Endothelial cell of umbilical vein (primary cell): ENCODE measurements around the gene DNAJB1. TPM values are rescaled to one million over a fixed set of nuclear protein-coding genes. Genes with fewer than 3 reads are reported as not detected.

Experiments
- BruUV-seq: library from RNA; stranded (reverse); fragments of 400-500 nt; replicated peaks from 2 replicates; lab custom pipeline; 2021; lab: Mats Ljungman, UMichigan
- CTCF ChIA-PET: fragments of 300-600, 350-600 bp; sonication (Branson Sonifier 250); formaldehyde crosslinking; loops from one replicate; lab custom pipeline; 2021; ENCODE audit warnings: antibody characterized with exemption, inconsistent platforms; lab: Charles Lee
- POLR2A ChIA-PET: fragments of 300-600, 350-600 bp; sonication (Branson Sonifier 250); formaldehyde crosslinking; loops from one replicate; lab custom pipeline; 2021; ENCODE audit warnings: antibody characterized with exemption, inconsistent platforms; lab: Charles Lee
- DNase-seq: peaks from one replicate; pipeline ENCODE4 v3.0.0-alpha.2; 2011; ENCODE audit warnings: low read depth, low spot score
- FAIRE-seq: peaks from 2 replicates; lab custom pipeline; 2011; peaks lifted over from hg19 to GRCh38; lab: Jason Lieb, UNC
- H2AFZ ChIP-seq: 2 replicates; pipeline ENCODE4 v1.6.0; 2012; ENCODE audit warnings: low read depth, low read length, control low read depth, inconsistent platforms
- H3K27ac ChIP-seq: 2 replicates; pipeline ENCODE4 v1.5.1; 2011; ENCODE audit warnings: low read depth, mild to moderate bottlenecking, control low read depth, low read length, moderate library complexity; ENCODE audit not compliant: insufficient read depth
- H3K27me3 ChIP-seq, 2 experiments: 2 replicates each; pipeline versions ENCODE4 v1.6.0 to v1.6.1; 2011; ENCODE audit warnings: low read length in 2 of 2, mixed read lengths in 1 of 2; ENCODE audit not compliant: control insufficient read depth in 2 of 2, insufficient read depth in 2 of 2
- H3K36me3 ChIP-seq, 2 experiments: 2 replicates in 1 of 2; 3 replicates in 1 of 2; pipeline ENCODE4 v1.5.1; 2011; ENCODE audit warnings: low read length in 2 of 2, mild to moderate bottlenecking in 1 of 2, moderate library complexity in 1 of 2; ENCODE audit not compliant: control insufficient read depth in 2 of 2, insufficient read depth in 2 of 2; ENCODE audit errors: extremely low read depth in 1 of 2
- H3K4me1 ChIP-seq: 3 replicates; pipeline ENCODE4 v1.5.1; 2011; ENCODE audit warnings: mild to moderate bottlenecking, low read length; ENCODE audit not compliant: control insufficient read depth, insufficient read depth; ENCODE audit errors: extremely low read depth
- H3K4me2 ChIP-seq: 2 replicates; pipeline ENCODE4 v1.6.1; 2011; ENCODE audit warnings: low read length, control low read depth, mixed read lengths; ENCODE audit not compliant: insufficient read depth
- H3K4me3 ChIP-seq, 3 experiments: fragments of 200-600 bp in 1 of 3; sonication (generic), shearing (Covaris generic) in 1 of 3; replicated peaks in 1 of 3; 2 replicates each; pipeline ENCODE4 v1.5.1; 2011 to 2016; ENCODE audit warnings: control low read depth in 3 of 3, low read length in 3 of 3, mild to moderate bottlenecking in 2 of 3, inconsistent platforms in 1 of 3, low read depth in 1 of 3, moderate library complexity in 1 of 3; ENCODE audit not compliant: insufficient read depth in 1 of 3
- H3K79me2 ChIP-seq: 2 replicates; pipeline ENCODE4 v1.6.0; 2012; ENCODE audit warnings: low read length, inconsistent platforms; ENCODE audit not compliant: control insufficient read depth, insufficient read depth
- H3K9ac ChIP-seq: replicated peaks from 2 replicates; pipeline ENCODE3; 2011; ENCODE audit warnings: low read length, control low read depth; ENCODE audit not compliant: insufficient read depth; ENCODE audit errors: extremely low read depth
- H3K9me1 ChIP-seq: replicated peaks from 3 replicates; pipeline ENCODE4 v1.6.0; 2011; ENCODE audit warnings: mild to moderate bottlenecking, low read length; ENCODE audit not compliant: control insufficient read depth, insufficient read depth; ENCODE audit errors: extremely low read depth
- H3K9me3 ChIP-seq: replicated peaks from 2 replicates; pipeline ENCODE4 v1.5.1; 2012; ENCODE audit warnings: low read length, inconsistent platforms; ENCODE audit not compliant: control insufficient read depth, insufficient read depth
- H4K20me1 ChIP-seq: replicated peaks from 2 replicates; pipeline ENCODE3; 2011; ENCODE audit warnings: mild to moderate bottlenecking, low read length; ENCODE audit not compliant: control insufficient read depth, insufficient read depth; ENCODE audit errors: extremely low read depth
- EZH2 ChIP-seq: IDR thresholded peaks from 2 replicates; pipeline ENCODE4 v1.6.1; 2012; ENCODE audit warnings: borderline replicate concordance, low read depth, mild to moderate bottlenecking, moderate library complexity, low read length, inconsistent platforms; ENCODE audit not compliant: severe bottlenecking
- FOS ChIP-seq: IDR thresholded peaks from 2 replicates; pipeline ENCODE4 v1.6.1; 2011; ENCODE audit warnings: mild to moderate bottlenecking, low read length, moderate library complexity, borderline replicate concordance; ENCODE audit not compliant: insufficient read depth
- GATA2 ChIP-seq: IDR thresholded peaks from 2 replicates; pipeline ENCODE4 v1.7.0; 2011; ENCODE audit warnings: low read depth, mild to moderate bottlenecking, moderate library complexity, mixed read lengths, low read length; ENCODE audit not compliant: insufficient read length, insufficient read depth
- JUN ChIP-seq: IDR thresholded peaks from 2 replicates; pipeline ENCODE4 v1.6.1; 2011; ENCODE audit warnings: borderline replicate concordance, low read depth; ENCODE audit not compliant: insufficient read length, insufficient read depth
- MAX ChIP-seq: IDR thresholded peaks from 2 replicates; pipeline ENCODE4 v1.6.1; 2011; ENCODE audit not compliant: insufficient read depth, insufficient read length
- MYC ChIP-seq: IDR thresholded peaks from one replicate; pipeline ENCODE4 v1.6.1; 2011; ENCODE audit warnings: mild to moderate bottlenecking, low read depth, low read length
- POLR2A ChIP-seq: IDR thresholded peaks from 2 replicates; pipeline ENCODE4 v1.6.1; 2012; ENCODE audit warnings: low read depth, mild to moderate bottlenecking, control low read depth, low read length
- POLR2AphosphoS5 ChIP-seq: IDR thresholded peaks from 2 replicates; pipeline ENCODE4 v1.6.1; 2012; ENCODE audit warnings: low read depth, mild to moderate bottlenecking, control low read depth, low read length, moderate library complexity; ENCODE audit not compliant: insufficient read depth
- dilution Hi-C: fragments of 300-500 bp; cut with MboI; formaldehyde crosslinking; loops from one replicate; pipeline ENCODE4 v1.15.0; 2019; ENCODE audit warnings: low sequenced_read_pairs; ENCODE audit not compliant: extremely low pct_ligation_motif_present
- intact Hi-C: fragments of 100-400 bp; cut with micrococcal nuclease; formaldehyde crosslinking; loops from one replicate; pipeline ENCODE4 v1.10.0; 2022
- polyA plus RNA-seq, 4 experiments: library from polyadenylated mRNA; depleted of rRNA in 3 of 4; stranded (reverse) in 3 of 4; unstranded in 1 of 4; fragments of >200 nt; gene quantifications; 2 replicates each; pipeline versions ENCODE4 v1.2.1 to v1.2.3, GENCODE V29; 2011 to 2012; ENCODE audit warnings: missing spikeins in 1 of 4
- total RNA-seq: library from RNA; stranded (reverse); gene quantifications from 2 replicates; pipeline ENCODE4 v1.2.3, GENCODE V29; 2021
- TF ChIP-seq, protein P1 (sequence below), 2 donors: IDR thresholded peaks; 1 replicate in 1 of 2; 2 replicates in 1 of 2; pipeline ENCODE4 v1.5.1; 2011; ENCODE audit warnings: low read length in 2 of 2, mild to moderate bottlenecking in 2 of 2, moderate library complexity in 2 of 2, control low read depth in 1 of 2, inconsistent platforms in 1 of 2, low read depth in 1 of 2; ENCODE audit not compliant: insufficient read depth in 1 of 2; ENCODE audit errors: extremely low read depth in 1 of 2

The DNAJB1 gene
- total and polyA plus RNA-seq, 2 donors (not counting 3 experiments of a cell fraction or from before 2014, with no cell fraction given), result 58.6 to 59.8 TPM

DNA sequence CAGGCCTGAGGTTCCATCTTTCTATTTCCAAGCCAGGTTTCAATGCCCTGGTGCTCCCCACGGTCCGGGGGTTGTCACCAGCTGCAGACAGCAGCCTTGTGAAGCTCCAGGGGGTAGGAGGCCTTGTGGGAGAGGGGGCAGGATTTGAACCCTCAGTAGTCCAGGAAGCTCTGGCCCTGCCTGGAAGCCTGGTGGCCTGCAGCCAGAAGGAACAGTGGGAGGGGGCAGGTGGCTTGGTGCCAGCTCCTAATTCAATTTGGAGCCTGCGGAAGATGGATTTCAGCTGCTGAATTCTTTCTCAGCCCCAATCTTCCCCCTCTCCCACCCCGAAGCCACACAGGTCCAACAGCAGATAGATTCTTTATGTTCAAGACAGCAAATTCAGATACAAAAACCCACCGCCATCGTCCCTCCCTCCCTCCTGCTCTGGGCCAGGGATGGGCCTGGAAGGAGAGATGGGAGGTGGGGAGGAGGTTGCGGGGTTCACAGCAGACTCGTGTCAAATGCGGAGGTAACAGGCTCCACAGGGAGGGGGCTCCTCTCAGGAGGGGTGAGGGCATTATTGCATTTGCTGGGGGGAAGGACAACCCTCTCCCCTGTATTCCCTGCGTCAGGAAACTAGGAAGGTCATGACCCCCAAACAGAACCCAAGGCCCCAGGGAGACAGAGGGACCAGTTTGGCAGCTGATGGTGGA, 40.6 kb downstream of the DNAJB1 start:
- no peaks in the 10 kb centered on the region for H3K9me1 ChIP-seq
- H3K27ac ChIP-seq, result no peak overlapping the region
- no peak overlapping the region for H3K4me3 ChIP-seq
- ChIA-PET POLR2A (no interaction called here), CTCF (interaction anchor here (1.2 to 4.1 kb wide), 3 partner anchors 10 to 46 kb away, joined by 5 to 12 read pairs (median 6); partner anchors contain the start of gene DNAJB1)
- H3K4me1 ChIP-seq, result peaks cover 24% of the 10 kb centered on the region
- no peak overlapping the region for H2AFZ ChIP-seq
- dilution Hi-C loops, result no loop called here
- no peak for DNase-seq
- H3K4me2 ChIP-seq, result no peak overlapping the region
- TSS peak; percentile 75 for BruUV-seq
- no peak overlapping the region for H3K9ac ChIP-seq
- H3K9me3 ChIP-seq, result no peaks in the 10 kb centered on the region
- intact Hi-C loops, result loop anchor here (5.0 kb wide), 1 partner anchor 340 kb away; the partner anchor contains the start of gene ASF1B
- peaks cover 3 to 17% of the 10 kb centered on the region in 2 experiments for H3K36me3 ChIP-seq
- H3K27me3 ChIP-seq, result no peaks in the 10 kb centered on the region
- H4K20me1 ChIP-seq, result no peaks in the 10 kb centered on the region
- H3K79me2 ChIP-seq, result no peaks in the 10 kb centered on the region
- TF ChIP-seq EZH2 (no peak), FOS (no peak), GATA2 (no peak), JUN (no peak), MYC (no peak), POLR2A (no peak), MAX (no peak), POLR2AphosphoS5 (no peak)
- TF ChIP-seq, protein P1, sequence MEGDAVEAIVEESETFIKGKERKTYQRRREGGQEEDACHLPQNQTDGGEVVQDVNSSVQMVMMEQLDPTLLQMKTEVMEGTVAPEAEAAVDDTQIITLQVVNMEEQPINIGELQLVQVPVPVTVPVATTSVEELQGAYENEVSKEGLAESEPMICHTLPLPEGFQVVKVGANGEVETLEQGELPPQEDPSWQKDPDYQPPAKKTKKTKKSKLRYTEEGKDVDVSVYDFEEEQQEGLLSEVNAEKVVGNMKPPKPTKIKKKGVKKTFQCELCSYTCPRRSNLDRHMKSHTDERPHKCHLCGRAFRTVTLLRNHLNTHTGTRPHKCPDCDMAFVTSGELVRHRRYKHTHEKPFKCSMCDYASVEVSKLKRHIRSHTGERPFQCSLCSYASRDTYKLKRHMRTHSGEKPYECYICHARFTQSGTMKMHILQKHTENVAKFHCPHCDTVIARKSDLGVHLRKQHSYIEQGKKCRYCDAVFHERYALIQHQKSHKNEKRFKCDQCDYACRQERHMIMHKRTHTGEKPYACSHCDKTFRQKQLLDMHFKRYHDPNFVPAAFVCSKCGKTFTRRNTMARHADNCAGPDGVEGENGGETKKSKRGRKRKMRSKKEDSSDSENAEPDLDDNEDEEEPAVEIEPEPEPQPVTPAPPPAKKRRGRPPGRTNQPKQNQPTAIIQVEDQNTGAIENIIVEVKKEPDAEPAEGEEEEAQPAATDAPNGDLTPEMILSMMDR (IDR thresholded peaks at IDR 0.05; ENCODE audit: extremely low read depth in 1 of 2, insufficient read depth in 1 of 2, low read depth in 1 of 2, low read length in 2 of 2), result no peak
- no peak for FAIRE-seq
